ENCODE data around the gene POLDIP2. TPM values are rescaled to one million over a fixed set of nuclear protein-coding genes. Genes with fewer than 3 reads are reported as not detected.

Gene POLDIP2
- total RNA-seq, 4 donors from 2014 or later = 217 to 281 (median 237) TPM

DNA sequence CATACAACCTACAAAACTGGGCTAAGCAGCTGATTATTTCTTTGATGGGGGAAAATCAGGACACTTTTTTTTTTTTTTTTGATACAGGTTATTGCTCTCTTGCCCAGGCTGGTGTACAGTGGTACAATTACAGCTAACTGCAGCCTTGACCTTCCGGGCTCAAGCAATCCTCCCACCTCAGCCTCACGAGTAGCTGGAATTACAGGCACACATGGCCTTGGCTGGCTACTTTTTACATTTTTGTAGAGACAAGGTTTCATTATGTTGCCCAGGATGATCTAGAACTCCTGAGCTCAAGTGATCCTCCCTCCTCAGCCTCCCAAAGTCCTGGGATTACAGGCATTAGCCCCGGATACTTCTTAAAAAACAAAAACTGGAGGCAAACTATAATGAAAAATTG is 58.9 kb downstream of the POLDIP2 start:
- no peak for DNase-seq
- no peaks in the 10 kb centered on the region for H3K27me3 ChIP-seq
- no peaks in the 10 kb centered on the region for H3K9me3 ChIP-seq
- ATAC-seq = no peak
- no peak overlapping the region for H3K27ac ChIP-seq
- no peak overlapping the region for H3K4me3 ChIP-seq
- no peaks in the 10 kb centered on the region for H3K4me1 ChIP-seq
- intact Hi-C loops (cut with DNase I; ENCODE audit: low total_unique reads) = no loop called here
- H3K36me3 ChIP-seq = no peaks in the 10 kb centered on the region
- in situ Hi-C loops (cut with MboI; ENCODE audit: low sequenced_read_pairs in 4 of 4) = no loop called here
- TF ChIP-seq POLR2A (IDR thresholded peaks at IDR 0.05) = no peak
- TF ChIP-seq, protein P1, sequence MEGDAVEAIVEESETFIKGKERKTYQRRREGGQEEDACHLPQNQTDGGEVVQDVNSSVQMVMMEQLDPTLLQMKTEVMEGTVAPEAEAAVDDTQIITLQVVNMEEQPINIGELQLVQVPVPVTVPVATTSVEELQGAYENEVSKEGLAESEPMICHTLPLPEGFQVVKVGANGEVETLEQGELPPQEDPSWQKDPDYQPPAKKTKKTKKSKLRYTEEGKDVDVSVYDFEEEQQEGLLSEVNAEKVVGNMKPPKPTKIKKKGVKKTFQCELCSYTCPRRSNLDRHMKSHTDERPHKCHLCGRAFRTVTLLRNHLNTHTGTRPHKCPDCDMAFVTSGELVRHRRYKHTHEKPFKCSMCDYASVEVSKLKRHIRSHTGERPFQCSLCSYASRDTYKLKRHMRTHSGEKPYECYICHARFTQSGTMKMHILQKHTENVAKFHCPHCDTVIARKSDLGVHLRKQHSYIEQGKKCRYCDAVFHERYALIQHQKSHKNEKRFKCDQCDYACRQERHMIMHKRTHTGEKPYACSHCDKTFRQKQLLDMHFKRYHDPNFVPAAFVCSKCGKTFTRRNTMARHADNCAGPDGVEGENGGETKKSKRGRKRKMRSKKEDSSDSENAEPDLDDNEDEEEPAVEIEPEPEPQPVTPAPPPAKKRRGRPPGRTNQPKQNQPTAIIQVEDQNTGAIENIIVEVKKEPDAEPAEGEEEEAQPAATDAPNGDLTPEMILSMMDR (IDR thresholded peaks at IDR 0.05 in 4 of 5, conservative IDR thresholded peaks at IDR 0.05 in 1 of 5) = no peak

Small RNAs within 50 kb of the gene (microRNA-seq; reads per million reads assigned to microRNA genes)
- 0 to 0.85 reads per million in 2 donors for gene MIR4723 (ENCODE audit: borderline replicate concordance in 2 of 2)

Other genes starting within 250 kb of the POLDIP2 start
- 1 to 10 TPM; 5.1 to 7.2 (median 6.6) TPM for gene TMEM97, start 38.3 kb downstream of the POLDIP2 start, total RNA-seq
- 10 to 100 TPM in 1 of 4 donors, 1 to 10 TPM in 3; 3.7 to 15.9 (median 4.9) TPM for gene IFT20, start 22.1 kb downstream of the POLDIP2 start, total RNA-seq
- gene TNFAIP1, start 21.8 kb downstream of the POLDIP2 start, total RNA-seq = 10 to 100 TPM; 18.8 to 36.5 (median 25.5) TPM
- gene SEBOX, start 7.7 kb upstream of the POLDIP2 start, total RNA-seq = not detected
- gene VTN, start 12.8 kb upstream of the POLDIP2 start, total RNA-seq = 10 to 100 TPM in 1 of 4 donors, 1 to 10 TPM in 1, not detected in 2; 3.8 to 11.5 TPM
- gene SARM1, start 14.2 kb upstream of the POLDIP2 start, total RNA-seq = 1 to 10 TPM in 3 of 4 donors, under 1 TPM in 1; 0.78 to 1.9 (median 1.7) TPM
- gene SLC46A1, start 48.7 kb upstream of the POLDIP2 start, total RNA-seq = 1 to 10 TPM; 1.9 to 3.5 (median 2.4) TPM
- gene SLC13A2, start 116.1 kb upstream of the POLDIP2 start, total RNA-seq = under 1 TPM in 1 of 4 donors, not detected in 3; 0.34 TPM
- not detected for gene FOXN1, start 148.8 kb upstream of the POLDIP2 start, total RNA-seq
- gene UNC119, start 195.1 kb upstream of the POLDIP2 start, total RNA-seq = 10 to 100 TPM in 1 of 4 donors, 1 to 10 TPM in 3; 3.1 to 10.2 (median 6.3) TPM
- gene PIGS, start 214.0 kb upstream of the POLDIP2 start, total RNA-seq = 10 to 100 TPM; 25.0 to 63.0 (median 50.0) TPM
- 1 to 10 TPM in 3 of 4 donors, under 1 TPM in 1; 0.87 to 7.0 (median 3.3) TPM for gene ALDOC, start 219.4 kb upstream of the POLDIP2 start, total RNA-seq
- 1 to 10 TPM in 2 of 4 donors, under 1 TPM in 2; 0.41 to 1.5 (median 0.96) TPM for gene SPAG5, start 241.5 kb upstream of the POLDIP2 start, total RNA-seq